ENCODE measurements around the gene HABP4.
A peak's percentile ranks its signal among the peaks of the same experiment; 100 is the strongest.

The HABP4 gene

DNA sequence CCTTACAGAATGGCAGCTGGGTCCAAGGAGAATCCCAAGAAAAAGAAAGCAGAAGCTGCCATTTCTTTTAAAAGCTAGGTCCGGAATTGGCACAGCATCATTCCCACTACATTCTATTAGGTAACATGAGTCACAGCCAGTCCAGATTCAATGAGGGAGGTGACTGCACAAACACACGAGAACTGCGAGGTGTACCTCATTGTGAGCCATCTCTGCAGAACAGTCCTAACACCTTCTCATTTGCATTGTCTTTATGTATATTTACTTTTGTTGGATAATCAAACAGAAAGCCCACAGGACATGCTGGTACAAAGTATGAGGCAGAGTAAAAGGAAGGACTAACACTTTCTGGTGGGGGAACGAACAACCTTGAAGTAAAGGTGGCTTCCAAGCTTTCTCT is 14.6 kb upstream of the HABP4 start:
- no peak for DNase-seq (ENCODE audit: low spot score)

DNA sequence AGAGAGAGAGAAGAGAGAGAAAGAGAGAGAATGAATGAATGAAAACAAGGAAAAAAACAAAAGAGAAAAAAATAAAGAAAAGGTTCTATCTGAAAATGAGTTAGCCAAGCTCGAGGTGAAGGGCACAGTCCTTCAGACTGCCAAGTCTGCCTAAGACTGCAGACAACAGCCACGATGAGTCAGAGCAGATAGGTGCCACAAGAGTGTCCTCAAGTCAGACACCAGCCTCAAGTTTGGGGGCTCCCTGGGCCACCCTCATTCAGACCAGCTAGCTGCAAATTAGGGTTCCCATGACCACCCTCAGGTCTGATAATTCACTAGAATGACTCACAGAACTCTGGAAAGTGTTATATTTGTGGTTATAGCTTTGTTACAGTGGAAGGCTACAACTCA is 13.9 kb upstream of the HABP4 start:
- no peak for DNase-seq (ENCODE audit: low spot score)

DNA sequence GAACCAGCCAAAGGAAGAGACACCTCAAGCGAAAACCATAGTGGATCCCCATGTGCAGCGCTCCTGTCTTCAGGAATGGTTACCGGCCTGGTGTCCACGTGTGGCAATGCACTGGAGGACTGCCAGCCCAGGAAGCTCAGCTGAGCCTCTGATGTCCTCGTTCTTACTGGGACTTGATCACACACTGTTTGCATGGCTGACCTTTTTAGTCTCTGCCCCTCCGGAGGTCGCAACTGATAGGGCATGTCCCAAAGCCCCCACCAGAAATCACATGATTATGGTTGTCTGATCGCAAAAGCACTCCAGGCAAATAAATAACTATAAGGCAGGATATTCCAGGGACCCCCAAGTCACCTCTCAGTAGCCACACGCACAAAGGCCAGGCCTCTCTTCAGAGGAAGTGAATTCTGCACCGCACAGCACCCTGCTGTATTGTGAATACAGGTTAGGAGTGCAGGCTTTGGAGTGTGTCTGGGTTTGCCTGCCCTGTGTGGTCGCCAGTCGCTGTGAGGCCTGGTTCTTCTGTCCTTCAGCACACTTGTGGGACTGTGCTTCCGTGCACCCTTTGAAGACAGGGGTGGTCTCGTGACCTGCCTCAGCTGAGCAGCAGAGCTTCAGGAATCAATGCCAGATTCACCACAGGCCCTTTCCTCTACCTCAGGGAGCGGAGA is 13.4 kb upstream of the HABP4 start:
- DNase-seq (ENCODE audit: low spot score): no peak

- DNase-seq (ENCODE audit: low spot score): no peak
Measured at GRCh38 chr9:96437454-96437853, 12.5 kb upstream of the HABP4 start.

DNA sequence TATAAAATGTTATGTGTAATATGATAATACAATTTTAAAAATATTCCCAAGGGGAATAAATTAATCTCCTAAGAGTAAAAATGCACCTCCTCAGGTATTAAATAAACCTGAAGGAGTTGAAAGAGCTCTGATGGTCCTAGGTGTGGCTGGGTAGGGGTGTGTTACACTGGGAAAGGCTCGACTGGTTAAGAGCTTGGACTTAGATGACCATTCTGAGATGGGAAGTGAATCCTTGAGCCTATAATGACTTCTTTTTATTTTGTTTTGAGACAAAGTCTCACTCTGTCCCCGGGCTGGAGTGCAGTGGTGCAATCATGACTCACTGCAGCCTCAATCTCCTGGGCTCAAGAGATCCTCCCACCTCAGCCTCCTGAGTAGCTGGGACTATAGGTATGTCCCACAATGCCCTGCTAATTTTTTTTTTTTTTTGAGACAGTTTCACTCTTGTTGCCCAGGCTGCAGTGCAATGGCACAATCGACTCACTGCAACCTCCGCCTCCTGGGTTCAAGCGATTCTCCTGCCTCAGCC is 9.2 kb upstream of the HABP4 start:
- no peak for DNase-seq (ENCODE audit: low spot score)

DNA sequence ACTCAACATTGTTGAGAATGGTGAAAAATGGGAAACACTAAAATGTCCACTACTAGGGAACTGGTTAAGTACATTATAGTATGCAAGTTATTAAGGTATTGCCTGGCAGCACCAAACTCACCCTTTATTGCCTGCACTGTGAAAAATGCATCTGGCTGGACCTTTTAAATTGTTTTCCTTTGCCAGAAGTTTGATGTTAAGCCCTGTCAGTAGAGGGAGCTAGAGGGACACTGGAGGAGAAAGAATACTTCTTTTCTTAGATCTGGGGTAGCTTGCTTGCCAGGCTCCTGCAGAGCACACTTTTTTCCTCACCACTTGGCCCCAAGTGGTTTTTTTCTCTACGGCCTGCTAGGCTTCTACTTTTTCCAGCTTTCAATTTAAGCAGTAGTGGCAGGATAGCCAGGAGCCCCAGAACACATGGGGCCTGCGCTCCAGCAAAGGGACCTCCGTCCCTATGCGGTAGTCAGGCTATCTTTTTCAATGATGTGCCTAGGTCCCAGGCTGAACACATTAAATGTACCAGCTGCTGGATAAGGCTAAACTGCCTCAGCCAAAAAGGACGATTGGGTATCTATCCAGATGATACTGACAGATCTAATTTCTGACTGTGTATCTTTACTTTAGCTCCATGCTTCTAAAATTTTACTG is 8.0 kb upstream of the HABP4 start:
- DNase-seq (ENCODE audit: low spot score): no peak

DNA sequence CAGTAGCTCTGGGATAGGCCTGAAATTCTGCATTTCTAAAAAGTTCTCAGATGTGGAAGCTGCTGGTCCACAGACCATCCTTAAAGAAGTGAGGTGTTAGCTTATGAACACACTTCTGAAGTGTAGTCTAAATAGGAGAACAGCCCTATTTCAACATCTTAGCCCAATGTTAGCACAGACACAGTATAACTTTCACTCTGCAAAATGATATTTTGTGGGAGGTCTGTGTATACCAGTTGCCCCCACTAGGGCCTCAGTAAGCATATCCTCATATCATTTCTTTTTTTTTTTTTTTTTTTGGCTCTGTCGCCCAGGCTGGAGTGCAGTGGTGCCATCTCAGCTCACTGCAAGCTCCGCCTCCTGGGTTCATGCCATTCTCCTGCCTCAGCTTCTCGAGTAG is 7.5 kb upstream of the HABP4 start:
- no peak for DNase-seq (ENCODE audit: low spot score)

GRCh38 chr9:96447406-96447805 is 2.6 kb upstream of the HABP4 start:
- no peak for DNase-seq (ENCODE audit: low spot score)

GRCh38 chr9:96448546-96449170 is 1.3 kb upstream of the HABP4 start:
- DNase-seq (ENCODE audit: low spot score): no peak

DNA sequence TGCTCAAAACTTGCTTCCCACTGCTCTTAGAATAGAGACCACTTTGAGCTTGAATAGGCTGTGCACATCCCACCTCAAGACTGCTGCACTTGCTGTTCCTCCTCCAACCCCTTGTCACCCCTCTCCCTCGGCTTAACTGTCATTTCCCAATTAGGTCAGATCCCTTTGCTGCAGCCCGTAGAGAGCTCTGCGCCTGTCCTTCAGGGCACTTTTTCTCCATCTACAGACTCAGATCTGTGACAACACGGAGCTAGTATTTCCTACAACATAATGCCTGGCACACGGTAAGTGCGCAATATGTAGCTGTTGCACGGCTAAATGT is 485 bp upstream of the HABP4 start:
- no peak for DNase-seq (ENCODE audit: low spot score)

DNA sequence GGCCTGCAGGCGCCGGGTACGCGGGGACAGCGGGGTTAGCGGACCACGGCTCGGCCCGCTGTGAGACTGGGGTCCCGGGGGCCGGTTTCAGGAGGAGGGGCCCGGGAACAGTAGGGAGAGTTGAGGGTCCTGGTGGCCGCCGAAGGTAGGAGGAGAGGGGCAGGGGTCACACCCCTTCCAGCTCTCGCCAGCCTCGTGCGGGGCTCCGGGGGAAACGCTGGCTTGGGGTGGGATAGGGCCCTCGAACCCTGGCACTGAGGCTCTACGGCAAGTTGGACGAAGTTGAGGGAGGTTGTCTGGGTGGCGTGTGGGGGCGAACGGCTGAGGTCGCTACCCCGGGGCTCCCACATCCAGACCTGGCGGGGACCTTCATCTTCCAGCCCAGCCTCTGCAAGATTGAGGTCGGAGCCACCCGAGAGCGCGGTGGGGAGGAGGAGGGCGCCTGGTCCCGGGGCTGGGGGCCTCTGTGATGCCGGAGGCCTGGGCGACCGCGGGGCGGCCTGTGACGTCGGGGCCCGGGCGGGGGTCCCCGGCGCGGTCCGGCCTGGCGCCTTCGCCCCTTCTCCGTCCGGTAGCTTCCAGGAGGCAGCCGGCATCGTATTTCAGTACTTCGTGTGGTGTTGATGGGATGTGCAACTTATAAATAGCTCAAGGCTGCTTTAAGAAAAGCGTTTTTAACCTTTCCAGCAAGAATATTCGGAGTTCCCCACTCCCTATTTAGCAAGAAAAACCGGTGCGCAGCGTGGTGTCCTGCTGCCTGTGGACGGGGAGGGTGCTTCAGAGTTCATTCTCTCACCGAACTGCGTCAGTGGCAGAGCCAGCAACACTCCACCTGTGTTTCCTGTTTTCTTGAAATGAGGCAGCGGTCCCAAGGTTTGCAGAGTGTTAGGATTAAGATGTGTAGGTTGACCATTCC is 902 bp downstream of the HABP4 start:
- DNase-seq (ENCODE audit: low spot score): peak; percentile 47

DNA sequence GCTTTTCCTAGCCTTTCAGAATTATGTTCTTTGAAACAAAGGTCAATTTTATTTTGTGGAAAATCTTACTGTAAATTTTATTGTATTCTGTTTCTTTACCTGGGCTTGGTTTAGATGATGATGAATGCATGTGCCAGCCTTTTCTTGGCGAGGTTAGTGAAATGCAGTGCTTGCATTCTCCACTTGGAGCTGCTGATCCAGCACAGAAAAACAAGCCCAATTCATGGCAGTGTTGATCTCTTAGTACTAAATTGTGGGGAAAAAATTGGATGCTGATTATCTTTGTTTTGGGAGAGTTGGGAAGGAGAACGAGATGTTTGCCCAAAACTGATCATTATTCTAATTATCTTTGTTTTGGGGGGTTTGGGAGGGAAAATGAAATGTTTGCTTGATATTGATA is 3.7 kb downstream of the HABP4 start:
- DNase-seq (ENCODE audit: low spot score): no peak

- DNase-seq (ENCODE audit: low spot score): no peak
Measured at GRCh38 chr9:96457266-96457665, 7.3 kb downstream of the HABP4 start.

DNA sequence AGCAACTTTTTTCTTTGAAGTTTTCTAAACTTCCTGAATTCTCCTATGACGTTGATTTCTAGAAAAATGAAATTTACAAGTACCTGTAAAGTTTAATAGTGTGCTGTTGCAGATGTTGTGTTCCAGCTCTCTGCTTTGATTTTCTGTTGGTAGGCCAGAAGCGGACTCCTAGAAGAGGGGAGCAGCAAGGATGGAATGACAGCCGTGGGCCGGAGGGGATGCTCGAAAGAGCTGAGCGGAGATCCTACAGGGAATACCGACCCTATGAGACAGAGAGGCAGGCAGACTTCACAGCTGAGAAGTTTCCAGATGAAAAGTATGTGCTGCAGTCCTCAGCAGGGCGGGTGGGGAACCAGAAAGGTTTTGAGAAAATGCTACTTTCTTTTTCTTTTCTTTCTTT is 8.3 kb downstream of the HABP4 start:
- DNase-seq (ENCODE audit: low spot score): no peak

DNA sequence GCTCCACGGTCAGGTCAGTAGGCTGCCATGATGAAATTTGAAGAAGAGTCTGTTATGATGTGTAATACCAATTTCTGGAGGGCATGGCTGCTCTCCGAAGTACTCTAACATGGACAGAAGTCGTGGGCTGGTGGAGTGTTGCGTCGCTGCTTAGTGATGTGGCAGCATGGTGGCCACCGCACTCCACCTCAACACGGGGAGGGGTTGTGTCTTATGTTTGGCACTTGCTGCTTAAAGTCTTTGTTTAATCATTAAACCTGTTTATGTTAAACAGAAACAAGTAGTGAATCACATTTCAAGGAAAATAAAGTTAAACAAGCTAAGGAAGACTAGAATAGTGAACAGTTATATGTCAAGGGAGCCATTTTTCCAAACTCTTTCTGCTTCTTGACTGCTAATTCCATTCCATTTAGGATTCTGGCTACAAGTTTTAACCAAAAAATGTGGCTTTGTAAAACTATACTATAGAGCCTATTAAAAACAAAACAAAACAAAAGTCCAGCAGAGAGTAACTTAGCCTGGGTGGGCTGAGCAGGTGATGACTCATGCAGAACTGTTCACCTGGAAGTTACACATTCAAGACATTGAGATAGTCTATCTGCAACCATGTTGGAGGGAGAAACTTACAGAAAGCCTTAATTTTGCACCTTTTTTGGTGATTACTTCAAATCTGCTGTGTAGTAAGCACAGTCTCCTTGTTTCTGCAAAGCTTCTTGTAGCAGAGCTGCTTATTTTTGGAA is 9.5 kb downstream of the HABP4 start:
- no peak for DNase-seq (ENCODE audit: low spot score)

DNA sequence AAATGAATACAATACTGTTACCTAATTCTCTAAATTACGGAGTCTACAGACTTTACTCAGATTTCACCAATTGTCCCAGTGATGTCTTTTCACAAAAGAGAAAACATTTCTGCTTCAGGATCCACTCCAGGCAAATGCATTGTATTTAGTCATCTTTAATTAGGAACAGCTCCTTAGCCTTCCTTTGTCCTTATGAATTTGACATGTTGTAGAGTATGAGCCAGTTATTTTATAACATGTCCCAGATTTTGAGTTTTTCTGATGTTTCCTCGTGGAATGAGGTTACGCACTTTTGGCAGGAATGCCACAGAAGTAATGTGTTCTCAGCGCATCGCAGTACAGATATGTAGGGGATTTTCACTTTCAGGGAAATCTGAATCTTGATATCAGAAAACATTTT is 10.5 kb downstream of the HABP4 start:
- no peak for DNase-seq (ENCODE audit: low spot score)

- DNase-seq (ENCODE audit: low spot score): no peak
Measured at GRCh38 chr9:96460882-96461281, 10.9 kb downstream of the HABP4 start.

GRCh38 chr9:96461336-96461735 is 11.4 kb downstream of the HABP4 start:
- DNase-seq (ENCODE audit: low spot score): no peak

DNA sequence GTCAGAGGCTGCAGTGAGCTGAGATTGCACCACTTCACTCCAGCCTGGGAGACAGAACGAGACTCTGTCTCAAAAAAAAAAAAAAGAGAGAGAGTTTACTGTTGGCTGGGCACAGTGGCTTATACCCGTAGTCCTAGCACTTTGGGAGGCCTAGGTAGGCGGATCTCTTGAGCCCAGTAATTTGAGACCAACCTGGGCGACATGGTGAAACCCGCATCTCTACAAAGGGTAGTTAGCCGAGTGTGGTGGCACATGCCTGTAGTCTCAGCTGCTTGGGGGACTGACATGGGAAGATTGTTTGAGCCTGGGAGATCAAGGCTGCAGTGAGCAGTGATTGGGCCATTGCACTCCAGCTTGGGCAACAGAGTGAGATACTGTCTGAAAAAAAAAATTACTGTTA is 12.6 kb downstream of the HABP4 start:
- DNase-seq (ENCODE audit: low spot score): no peak

DNA sequence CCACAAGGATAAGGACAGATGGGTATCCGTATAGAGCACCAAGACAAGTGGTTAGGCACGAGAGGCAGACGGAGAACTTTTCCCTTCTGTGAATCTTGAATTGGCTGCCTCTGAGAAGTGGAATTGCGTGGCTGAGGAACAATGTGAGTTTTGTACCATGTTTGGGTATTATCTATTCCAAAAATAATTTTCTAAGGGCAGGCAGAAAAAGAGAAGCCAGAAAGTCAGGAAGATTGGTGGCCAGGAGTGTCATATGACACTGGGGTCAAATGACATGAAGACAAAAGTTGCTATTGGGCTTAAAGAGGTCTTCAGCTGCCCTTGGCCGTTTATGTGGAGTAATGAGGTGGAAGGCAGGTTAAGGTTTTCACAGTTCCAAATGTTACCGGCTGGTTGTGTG is 14.5 kb downstream of the HABP4 start:
- DNase-seq (ENCODE audit: low spot score): no peak

DNA sequence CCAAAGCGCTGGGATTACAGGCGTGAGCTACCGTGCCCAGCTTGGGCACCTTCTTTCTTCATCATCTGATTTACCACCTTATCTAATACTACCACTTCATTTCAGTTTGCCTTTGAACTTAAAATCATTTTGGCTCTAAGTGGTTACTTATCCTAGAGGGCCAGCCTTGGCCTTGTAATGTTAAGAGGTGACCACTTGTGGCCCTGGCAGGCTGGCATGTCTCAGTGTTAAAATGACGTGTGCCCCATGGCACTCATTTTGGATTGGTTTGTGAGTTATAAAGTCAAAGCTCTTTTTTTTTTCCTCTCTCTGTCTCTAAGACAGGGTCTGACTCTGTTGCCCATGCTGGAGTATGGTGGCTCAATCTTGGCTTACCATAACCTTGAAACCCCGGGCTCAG is 17.8 kb downstream of the HABP4 start:
- no peak for DNase-seq (ENCODE audit: low spot score)

GRCh38 chr9:96476013-96476412 is 26.0 kb downstream of the HABP4 start:
- no peak for DNase-seq (ENCODE audit: low spot score)

Measured in CD4-positive, alpha-beta T cell treated with Interleukin-6 at 100 ng/mL for 8 hours (primary cell).